ENCODE results near the gene RAB6B. TPM values are rescaled to one million over a fixed set of nuclear protein-coding genes. Genes with fewer than 3 reads are reported as not detected.

Gene RAB6B
- total and polyA plus RNA-seq, 2 of the 4 experiments (the other 2 are of a cell fraction): 0.18 to 1.2 TPM

DNA sequence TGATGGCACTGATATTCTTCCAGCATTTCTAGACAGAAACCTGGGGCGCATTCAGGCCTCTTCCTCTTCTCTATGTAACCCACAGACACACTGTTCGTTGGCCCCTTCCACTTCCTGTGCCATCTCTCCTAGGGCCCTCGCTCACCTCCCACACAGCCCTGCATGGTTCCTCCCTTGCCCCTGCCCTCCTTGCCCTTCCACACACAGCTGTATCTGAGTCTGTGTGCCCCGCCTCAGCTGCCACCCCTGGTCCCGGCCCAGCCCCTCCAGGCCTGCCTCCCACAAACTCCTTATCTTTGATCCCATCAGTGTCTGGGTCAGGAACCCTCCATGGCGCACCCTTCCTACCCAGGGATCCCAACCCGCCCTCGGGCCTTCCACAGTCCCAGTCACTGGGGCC, 37.9 kb downstream of the RAB6B start:
- Histone ChIP-seq H3K56ac (ENCODE audit: extremely low read depth, insufficient read depth, low read length) (no peak overlapping the region), H3K9ac (ENCODE audit: low read depth, low read length) (no peak overlapping the region), H3K14ac (replicated peaks; ENCODE audit: low read depth, low read length) (no peak overlapping the region), H3K4ac (ENCODE audit: low read depth, low read length) (no peak overlapping the region), H4K20me1 (ENCODE audit: insufficient read depth, low read length) (no peaks in the 10 kb centered on the region), H3K9me1 (ENCODE audit: insufficient read depth, low read length) (no peaks in the 10 kb centered on the region), H3K27ac (ENCODE audit: insufficient read depth, low read length) (no peak overlapping the region), H3K79me1 (ENCODE audit: low read depth in 1 of 2, low read length in 2 of 2) (no peaks in the 10 kb centered on the region), H2AK5ac (ENCODE audit: low read depth, low read length) (no peak overlapping the region), H3K36me3 (ENCODE audit: control insufficient read depth, insufficient read depth, low read length) (no peaks in the 10 kb centered on the region), H2BK120ac (ENCODE audit: low read depth, low read length) (no peak overlapping the region), H2BK15ac (ENCODE audit: low read depth, low read length) (no peak overlapping the region), H3K4me3 (ENCODE audit: insufficient read depth, low read depth, low read length) (no peak overlapping the region), H3K9me3 (ENCODE audit: control insufficient read depth, insufficient read depth, low read length) (no peaks in the 10 kb centered on the region), H3K18ac (ENCODE audit: low read depth, low read length) (no peak overlapping the region), H2AFZ (replicated peaks; ENCODE audit: low read length, poor library complexity) (no peak overlapping the region), H2AK9ac (replicated peaks; ENCODE audit: low read depth, low read length, poor library complexity) (no peak overlapping the region), H3K23ac (ENCODE audit: low read depth, low read length) (no peak overlapping the region), H4K8ac (ENCODE audit: low read depth in 2 of 2, low read length in 2 of 2) (no peak overlapping the region), H3K4me2 (ENCODE audit: low read depth, low read length) (no peak overlapping the region), H2BK20ac (ENCODE audit: low read depth, low read length) (no peak overlapping the region), H4K5ac (ENCODE audit: low read depth, low read length) (no peak overlapping the region), H4K91ac (ENCODE audit: insufficient read depth, low read depth, low read length) (no peak overlapping the region), H3K27me3 (ENCODE audit: control insufficient read depth, insufficient read depth, low read length) (peaks cover 5% of the 10 kb centered on the region), H3K4me1 (ENCODE audit: control insufficient read depth, insufficient read depth, low read length) (no peaks in the 10 kb centered on the region), H2BK5ac (ENCODE audit: low read depth, low read length, poor library complexity, severe bottlenecking) (no peak overlapping the region)
- dilution Hi-C loops (cut with HindIII; ENCODE audit: low sequenced_read_pairs, unreplicated experiment) (no loop called here), intact Hi-C loops (cut with micrococcal nuclease) (no loop called here), in situ Hi-C loops (cut with MboI; ENCODE audit: low sequenced_read_pairs) (no loop called here)
- DNase-seq (no peak), ATAC-seq (ENCODE audit: low read depth) (no peak)
- CTCF ChIA-PET: no interaction called here
- TF ChIP-seq SMC3 (IDR thresholded peaks at IDR 0.05; ENCODE audit: low read depth, low read length) (no peak), BHLHE40 (IDR thresholded peaks at IDR 0.05; ENCODE audit: low read depth, low read length) (no peak), NFE2L2 (IDR thresholded peaks at IDR 0.05; ENCODE audit: low read depth, low read length) (no peak), MAFK (IDR thresholded peaks at IDR 0.05; ENCODE audit: low read depth, low read length) (no peak), CHD1 (IDR thresholded peaks at IDR 0.05; ENCODE audit: low read depth, low read length) (no peak), FOS (IDR thresholded peaks at IDR 0.05; ENCODE audit: low read depth, low read length) (no peak), RFX5 (IDR thresholded peaks at IDR 0.05; ENCODE audit: low read depth, low read length) (no peak), MAZ (IDR thresholded peaks at IDR 0.05; ENCODE audit: borderline replicate concordance, low read depth, low read length) (no peak), CEBPB (IDR thresholded peaks at IDR 0.05; ENCODE audit: low read depth, low read length) (no peak), RAD21 (IDR thresholded peaks at IDR 0.05; ENCODE audit: low read length) (no peak), MXI1 (IDR thresholded peaks at IDR 0.05; ENCODE audit: borderline replicate concordance, low read depth, low read length) (no peak), RCOR1 (IDR thresholded peaks at IDR 0.05; ENCODE audit: insufficient replicate concordance, low read length) (no peak), POLR2A (IDR thresholded peaks at IDR 0.05; ENCODE audit: low read depth, low read length) (no peak)
- TF ChIP-seq, protein P1, sequence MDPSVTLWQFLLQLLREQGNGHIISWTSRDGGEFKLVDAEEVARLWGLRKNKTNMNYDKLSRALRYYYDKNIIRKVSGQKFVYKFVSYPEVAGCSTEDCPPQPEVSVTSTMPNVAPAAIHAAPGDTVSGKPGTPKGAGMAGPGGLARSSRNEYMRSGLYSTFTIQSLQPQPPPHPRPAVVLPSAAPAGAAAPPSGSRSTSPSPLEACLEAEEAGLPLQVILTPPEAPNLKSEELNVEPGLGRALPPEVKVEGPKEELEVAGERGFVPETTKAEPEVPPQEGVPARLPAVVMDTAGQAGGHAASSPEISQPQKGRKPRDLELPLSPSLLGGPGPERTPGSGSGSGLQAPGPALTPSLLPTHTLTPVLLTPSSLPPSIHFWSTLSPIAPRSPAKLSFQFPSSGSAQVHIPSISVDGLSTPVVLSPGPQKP (IDR thresholded peaks at IDR 0.05; ENCODE audit: borderline replicate concordance, low read depth, low read length): no peak
- TF ChIP-seq, protein P2, sequence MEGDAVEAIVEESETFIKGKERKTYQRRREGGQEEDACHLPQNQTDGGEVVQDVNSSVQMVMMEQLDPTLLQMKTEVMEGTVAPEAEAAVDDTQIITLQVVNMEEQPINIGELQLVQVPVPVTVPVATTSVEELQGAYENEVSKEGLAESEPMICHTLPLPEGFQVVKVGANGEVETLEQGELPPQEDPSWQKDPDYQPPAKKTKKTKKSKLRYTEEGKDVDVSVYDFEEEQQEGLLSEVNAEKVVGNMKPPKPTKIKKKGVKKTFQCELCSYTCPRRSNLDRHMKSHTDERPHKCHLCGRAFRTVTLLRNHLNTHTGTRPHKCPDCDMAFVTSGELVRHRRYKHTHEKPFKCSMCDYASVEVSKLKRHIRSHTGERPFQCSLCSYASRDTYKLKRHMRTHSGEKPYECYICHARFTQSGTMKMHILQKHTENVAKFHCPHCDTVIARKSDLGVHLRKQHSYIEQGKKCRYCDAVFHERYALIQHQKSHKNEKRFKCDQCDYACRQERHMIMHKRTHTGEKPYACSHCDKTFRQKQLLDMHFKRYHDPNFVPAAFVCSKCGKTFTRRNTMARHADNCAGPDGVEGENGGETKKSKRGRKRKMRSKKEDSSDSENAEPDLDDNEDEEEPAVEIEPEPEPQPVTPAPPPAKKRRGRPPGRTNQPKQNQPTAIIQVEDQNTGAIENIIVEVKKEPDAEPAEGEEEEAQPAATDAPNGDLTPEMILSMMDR (conservative IDR thresholded peaks at IDR 0.05; ENCODE audit: low read depth, low read length): no peak
- TF ChIP-seq, protein P3, sequence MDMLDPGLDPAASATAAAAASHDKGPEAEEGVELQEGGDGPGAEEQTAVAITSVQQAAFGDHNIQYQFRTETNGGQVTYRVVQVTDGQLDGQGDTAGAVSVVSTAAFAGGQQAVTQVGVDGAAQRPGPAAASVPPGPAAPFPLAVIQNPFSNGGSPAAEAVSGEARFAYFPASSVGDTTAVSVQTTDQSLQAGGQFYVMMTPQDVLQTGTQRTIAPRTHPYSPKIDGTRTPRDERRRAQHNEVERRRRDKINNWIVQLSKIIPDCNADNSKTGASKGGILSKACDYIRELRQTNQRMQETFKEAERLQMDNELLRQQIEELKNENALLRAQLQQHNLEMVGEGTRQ (IDR thresholded peaks at IDR 0.05; ENCODE audit: low read depth, low read length): no peak
- WGBS, 2 experiments (ENCODE audit: extremely low coverage in 2 of 2, insufficient read length in 1 of 2): 78% methylated on average over 5 of the region's 8 CpGs; no CpG with 5 or more reads in 1 of the 2 experiments
- BruUV-seq (replicated peaks): no TSS peak
- POLR2A ChIA-PET (ENCODE audit: unreplicated experiment): no interaction called here
